ENCODE results near the gene RBPJ.

The RBPJ gene

DNA sequence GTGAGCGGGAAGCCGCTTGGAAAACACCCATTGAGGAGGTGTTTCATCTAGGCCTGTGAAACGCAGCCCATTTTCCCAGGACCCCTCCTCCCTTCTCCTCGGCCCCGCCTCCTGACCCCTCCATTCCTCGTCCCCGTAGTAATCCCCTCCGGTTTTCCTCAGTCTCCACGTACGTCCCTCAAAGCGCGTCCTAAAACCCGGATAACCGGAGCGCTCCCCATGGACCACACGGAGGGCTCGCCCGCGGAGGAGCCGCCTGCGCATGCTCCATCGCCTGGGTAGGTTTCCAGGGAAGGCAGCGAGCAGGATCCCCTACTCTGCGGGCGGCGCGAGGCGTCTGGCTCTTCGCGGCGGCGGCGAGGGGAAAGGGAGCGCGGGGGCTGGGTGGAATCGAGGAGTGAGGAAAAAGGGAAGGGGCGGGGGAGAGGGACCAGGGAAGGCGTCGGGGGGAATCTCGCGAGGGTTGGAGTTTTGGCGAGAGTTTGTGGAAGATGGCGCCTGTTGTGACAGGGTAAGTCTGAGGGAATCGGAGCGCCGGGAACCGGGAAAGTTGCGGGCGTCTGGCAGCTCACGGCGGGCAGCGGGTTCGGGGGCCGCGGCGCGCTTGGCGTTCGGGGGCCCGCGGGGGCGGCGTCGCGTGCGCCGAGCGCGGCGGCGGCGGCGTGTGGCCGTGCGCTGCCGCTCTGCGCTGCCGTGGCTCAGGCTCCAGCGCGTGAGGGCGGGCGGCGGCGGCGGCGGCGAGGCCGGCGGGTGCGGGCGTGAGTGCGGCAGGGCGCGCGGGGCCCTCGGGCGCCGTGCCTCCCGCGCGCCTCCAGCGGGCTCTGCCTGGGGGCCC is at the start of gene RBPJ:
TSS of gene RBPJ (plus strand) at position 477 of the 835 bp plus-strand sequence. CDS start at position 492, 15 bp downstream.
- TF ChIP-seq, protein P1, sequence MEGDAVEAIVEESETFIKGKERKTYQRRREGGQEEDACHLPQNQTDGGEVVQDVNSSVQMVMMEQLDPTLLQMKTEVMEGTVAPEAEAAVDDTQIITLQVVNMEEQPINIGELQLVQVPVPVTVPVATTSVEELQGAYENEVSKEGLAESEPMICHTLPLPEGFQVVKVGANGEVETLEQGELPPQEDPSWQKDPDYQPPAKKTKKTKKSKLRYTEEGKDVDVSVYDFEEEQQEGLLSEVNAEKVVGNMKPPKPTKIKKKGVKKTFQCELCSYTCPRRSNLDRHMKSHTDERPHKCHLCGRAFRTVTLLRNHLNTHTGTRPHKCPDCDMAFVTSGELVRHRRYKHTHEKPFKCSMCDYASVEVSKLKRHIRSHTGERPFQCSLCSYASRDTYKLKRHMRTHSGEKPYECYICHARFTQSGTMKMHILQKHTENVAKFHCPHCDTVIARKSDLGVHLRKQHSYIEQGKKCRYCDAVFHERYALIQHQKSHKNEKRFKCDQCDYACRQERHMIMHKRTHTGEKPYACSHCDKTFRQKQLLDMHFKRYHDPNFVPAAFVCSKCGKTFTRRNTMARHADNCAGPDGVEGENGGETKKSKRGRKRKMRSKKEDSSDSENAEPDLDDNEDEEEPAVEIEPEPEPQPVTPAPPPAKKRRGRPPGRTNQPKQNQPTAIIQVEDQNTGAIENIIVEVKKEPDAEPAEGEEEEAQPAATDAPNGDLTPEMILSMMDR (conservative IDR thresholded peaks at IDR 0.05; ENCODE audit: low read depth, low read length) = no peak
- DNase-seq (ENCODE audit: low read depth) = peak; percentile 99
- H3K4me3 ChIP-seq (ENCODE audit: low read depth, low read length) = peak within 1 kb of the TSS; percentile 85

DNA sequence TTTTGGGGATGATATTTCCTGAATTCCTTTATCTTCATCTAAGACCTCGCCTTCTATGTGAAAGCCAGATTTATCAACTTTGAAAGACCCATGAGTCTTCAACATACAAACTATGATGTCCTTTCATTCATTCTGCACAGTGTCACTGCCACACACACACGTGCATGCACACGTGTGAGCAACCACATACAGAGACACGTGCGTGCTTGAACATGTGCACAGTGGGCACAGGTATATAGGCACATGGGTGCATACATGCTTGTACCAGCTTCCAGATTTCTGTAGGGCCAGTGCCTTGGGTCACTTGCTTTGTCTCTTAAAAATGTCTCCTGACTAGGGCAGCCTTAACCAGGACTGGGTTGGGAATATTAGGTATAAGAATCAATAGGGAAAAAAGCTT is 49.1 kb upstream of the RBPJ start:
- no peak overlapping the region for H3K4me3 ChIP-seq (ENCODE audit: low read depth, low read length)
- no peak for DNase-seq (ENCODE audit: low read depth)
- TF ChIP-seq, protein P1 (conservative IDR thresholded peaks at IDR 0.05; ENCODE audit: low read depth, low read length) = no peak

DNA sequence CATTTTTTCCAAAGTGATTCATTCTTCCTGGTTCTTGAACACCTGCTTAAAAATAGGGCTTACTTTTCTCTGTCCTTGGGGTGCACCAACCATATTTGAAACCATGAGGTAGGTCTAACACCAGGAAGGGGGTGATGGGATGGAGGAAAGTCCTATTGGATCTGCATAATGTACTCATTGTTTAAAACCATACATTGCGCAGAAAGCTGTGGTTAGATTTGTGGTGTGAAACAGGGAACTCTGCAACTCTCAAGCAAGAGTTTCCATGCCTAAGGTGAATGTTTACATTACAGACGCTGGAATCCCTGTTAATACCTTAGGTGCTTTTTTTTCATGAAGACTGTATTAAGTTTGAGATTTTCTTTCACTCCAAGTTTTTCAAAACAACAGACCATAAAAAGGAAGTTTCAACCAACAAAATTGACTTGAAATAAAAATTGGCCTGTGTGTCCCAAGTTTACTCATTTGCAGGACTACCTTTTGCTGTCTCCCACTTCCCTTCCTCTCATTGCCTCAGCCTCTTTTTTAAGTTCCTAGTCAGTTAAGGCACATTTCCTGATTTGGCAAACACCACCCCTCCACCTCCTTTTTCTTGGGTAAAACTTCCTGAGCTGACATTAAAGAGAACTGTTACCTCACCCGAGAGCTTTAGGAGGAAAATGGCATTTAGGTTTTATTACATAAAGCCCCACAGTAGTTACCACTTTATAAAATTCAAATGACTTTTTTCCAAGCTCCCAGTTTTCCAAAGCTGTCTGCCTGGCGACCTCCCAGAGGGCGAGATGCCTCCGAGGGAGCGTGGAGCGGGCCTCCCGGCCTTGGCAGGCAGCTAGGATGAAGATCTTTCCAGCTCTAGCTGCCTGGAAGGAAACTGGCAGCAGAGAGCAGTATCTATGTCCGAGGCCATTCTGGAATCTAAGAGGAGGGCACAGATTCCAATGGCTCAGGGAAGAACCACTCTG is 47.9 kb upstream of the RBPJ start:
- TF ChIP-seq, protein P1 (conservative IDR thresholded peaks at IDR 0.05; ENCODE audit: low read depth, low read length) = no peak
- H3K4me3 ChIP-seq (ENCODE audit: low read depth, low read length) = no peak overlapping the region
- DNase-seq (ENCODE audit: low read depth) = no peak

DNA sequence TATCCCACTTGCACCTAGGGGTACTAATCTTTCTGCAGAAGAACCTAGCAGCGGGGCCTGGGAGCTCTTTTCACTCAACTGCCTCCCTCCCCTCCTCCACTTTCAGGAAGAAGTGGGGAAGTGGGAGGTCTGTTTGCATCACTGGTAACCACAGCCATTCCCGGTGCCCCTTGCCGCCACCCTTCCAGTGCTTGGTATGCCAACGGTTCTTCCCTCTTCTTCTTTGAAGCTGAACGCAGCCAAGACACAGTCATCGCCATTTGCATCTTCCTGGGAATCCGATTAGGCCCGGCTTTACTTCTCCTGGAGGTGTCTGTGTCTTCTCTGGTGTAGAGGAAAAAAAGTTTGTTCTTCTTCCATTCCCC is 47.2 kb upstream of the RBPJ start:
- TF ChIP-seq, protein P1 (conservative IDR thresholded peaks at IDR 0.05; ENCODE audit: low read depth, low read length) = no peak

GRCh38 chr4:26275281-26275680 is 45.5 kb upstream of the RBPJ start:
- TF ChIP-seq, protein P1 (conservative IDR thresholded peaks at IDR 0.05; ENCODE audit: low read depth, low read length) = no peak
- no peak for DNase-seq (ENCODE audit: low read depth)
- no peak overlapping the region for H3K4me3 ChIP-seq (ENCODE audit: low read depth, low read length)

More for the DNA sequence above, 47.2 kb upstream of the RBPJ start:
- no peak overlapping the region for H3K4me3 ChIP-seq (ENCODE audit: low read depth, low read length)
- DNase-seq (ENCODE audit: low read depth) = no peak

- no peak for DNase-seq (ENCODE audit: low read depth)
- TF ChIP-seq, protein P1 (conservative IDR thresholded peaks at IDR 0.05; ENCODE audit: low read depth, low read length) = no peak
These were observed 41.4 kb upstream of the RBPJ start for GRCh38 chr4:26279446-26279845.

More at GRCh38 chr4:26279446-26279845, 41.4 kb upstream of the RBPJ start:
- H3K4me3 ChIP-seq (ENCODE audit: low read depth, low read length) = no peak overlapping the region
